GM12891 (cell line): ENCODE data around the gene ZDHHC14.

Source experiments
- PAX5 ChIP-seq: IDR thresholded peaks from 2 replicates; pipeline ENCODE4 v1.6.1; 2011; ENCODE audit warnings: low read length, moderate library complexity, mild to moderate bottlenecking; ENCODE audit not compliant: insufficient read depth, severe bottlenecking
- POLR2A ChIP-seq: IDR thresholded peaks from 2 replicates; pipeline ENCODE4 v1.6.1; 2011; ENCODE audit warnings: low read depth, low read length, control low read depth
- POLR2AphosphoS5 ChIP-seq: IDR thresholded peaks from 2 replicates; pipeline ENCODE4 v1.6.1; 2011; ENCODE audit warnings: low read depth, low read length, control low read depth
- POU2F2 ChIP-seq: IDR thresholded peaks from 2 replicates; pipeline ENCODE4 v1.6.1; 2011; ENCODE audit warnings: low read depth, mild to moderate bottlenecking, control low read depth, low read length, moderate library complexity
- SPI1 ChIP-seq: IDR thresholded peaks from 2 replicates; pipeline ENCODE4 v1.6.1; 2011; ENCODE audit warnings: low read depth, low read length, control low read depth
- TAF1 ChIP-seq: IDR thresholded peaks from 2 replicates; pipeline ENCODE4 v1.6.1; 2011; ENCODE audit warnings: low read depth, low read length, control low read depth

GRCh38 chr6:157412791-157413190 lies 31.8 kb downstream of the ZDHHC14 start:
- no peak for TF ChIP-seq POLR2A
- TF ChIP-seq TAF1: no peak
- no peak for TF ChIP-seq PAX5
- no peak for TF ChIP-seq POLR2AphosphoS5
- TF ChIP-seq SPI1: no peak
- no peak for TF ChIP-seq POU2F2
